ENCODE data around the gene KLK1.

GRCh38 chr19:50833117-50833801, 9.7 kb upstream of the KLK1 start, which contains the start of gene KLK15:
- TF ChIP-seq CTCF (IDR thresholded peaks at IDR 0.05) (no peak), POLR2A (IDR thresholded peaks at IDR 0.05) (no peak), POLR2AphosphoS5 (IDR thresholded peaks at IDR 0.05) (no peak), EP300 (IDR thresholded peaks at IDR 0.05) (no peak)

Data from stomach (tissue), 4 donors.